ENCODE data around the gene ERAL1. TPM values are rescaled to one million over a fixed set of nuclear protein-coding genes. Genes with fewer than 3 reads are reported as not detected.

The ERAL1 gene
- total RNA-seq, 4 donors from 2014 or later: 26.4 to 52.8 (median 36.2) TPM

GRCh38 chr17:28896491-28896883, 41.7 kb downstream of the ERAL1 start:
- Histone ChIP-seq H3K27me3 (no peaks in the 10 kb centered on the region), H3K4me1 (peaks cover 0 to 65% (median 39%) of the 10 kb centered on the region in 4 donors), H3K9me3 (no peaks in the 10 kb centered on the region), H3K36me3 (peaks cover 0 to 10% (median 0%) of the 10 kb centered on the region in 3 donors), H3K4me3 (peak overlapping the region; percentile 66 to 98 (median 80)), H3K27ac (peak overlapping the region; percentile 70 to 99 (median 93))
- 2 to 6% methylated on average over 5 of the region's 5 CpGs for WGBS, 2 donors
- no peak for TF ChIP-seq CTCF (IDR thresholded peaks at IDR 0.05)
- no peak for TF ChIP-seq EP300 (IDR thresholded peaks at IDR 0.05)
- no peak for TF ChIP-seq POLR2A (IDR thresholded peaks at IDR 0.05)
- no peak for DNase-seq (ENCODE audit: low spot score in 2 of 2)

- Histone ChIP-seq H3K36me3 (peaks cover 0 to 5% (median 0%) of the 10 kb centered on the region in 3 donors), H3K4me3 (peak within 1 kb of the TSS; percentile 66 to 98 (median 80)), H3K27me3 (no peaks in the 10 kb centered on the region), H3K27ac (peak within 1 kb of the TSS; percentile 70 to 99 (median 93)), H3K9me3 (no peaks in the 10 kb centered on the region), H3K4me1 (peaks cover 0 to 65% (median 41%) of the 10 kb centered on the region in 4 donors)
- TF ChIP-seq CTCF (IDR thresholded peaks at IDR 0.05): peak in 4 of 5 experiments; percentile 15 to 58 (median 18)
- peak in 1 of 2 donors; percentile 80 for TF ChIP-seq EP300 (IDR thresholded peaks at IDR 0.05)
- peak in 1 of 2 donors; percentile 38 for TF ChIP-seq POLR2A (IDR thresholded peaks at IDR 0.05)
- 0 to 1% methylated on average over 30 to 46 of the region's 73 CpGs for WGBS, 2 donors
- DNase-seq (ENCODE audit: low spot score in 2 of 2): peak; percentile 54 to 60
Observed at GRCh38 chr17:28896884-28897768, 42.3 kb downstream of the ERAL1 start, which contains the start of gene FLOT2. Gene FLOT2, minus strand, starts transcription at chr17:28897733. Its CDS starts 159 bp downstream, at chr17:28897574.

GRCh38 chr17:28897769-28898526, 43.1 kb downstream of the ERAL1 start:
- H3K27ac ChIP-seq: peak overlapping the region; percentile 70 to 99 (median 93)
- no peaks in the 10 kb centered on the region for H3K27me3 ChIP-seq
- no peaks in the 10 kb centered on the region for H3K9me3 ChIP-seq
- 22 to 31% methylated on average over 13 to 21 of the region's 23 CpGs for WGBS, 2 donors
- TF ChIP-seq CTCF (IDR thresholded peaks at IDR 0.05): no peak
- no peak for TF ChIP-seq EP300 (IDR thresholded peaks at IDR 0.05)
- no peak for TF ChIP-seq POLR2A (IDR thresholded peaks at IDR 0.05)
- peak overlapping the region; percentile 66 to 98 (median 80) for H3K4me3 ChIP-seq
- H3K4me1 ChIP-seq: peaks cover 0 to 59% (median 36%) of the 10 kb centered on the region in 4 donors
- H3K36me3 ChIP-seq: no peaks in the 10 kb centered on the region
- DNase-seq (ENCODE audit: low spot score in 2 of 2): no peak

GRCh38 chr17:28898527-28898955, 43.7 kb downstream of the ERAL1 start:
- no peaks in the 10 kb centered on the region for H3K9me3 ChIP-seq
- TF ChIP-seq EP300 (IDR thresholded peaks at IDR 0.05) (no peak), POLR2A (IDR thresholded peaks at IDR 0.05) (no peak), CTCF (IDR thresholded peaks at IDR 0.05) (no peak)
- H3K4me1 ChIP-seq: peaks cover 0 to 59% (median 30%) of the 10 kb centered on the region in 4 donors
- no peak overlapping the region for H3K4me3 ChIP-seq
- no peak for DNase-seq (ENCODE audit: low spot score in 2 of 2)
- H3K27me3 ChIP-seq: no peaks in the 10 kb centered on the region
- 88 to 95% methylated on average over 10 to 12 of the region's 12 CpGs for WGBS, 2 donors
- no peaks in the 10 kb centered on the region for H3K36me3 ChIP-seq
- peak overlapping the region in 3 of 4 donors; percentile 91 to 99 (median 95) for H3K27ac ChIP-seq

Data from tibial nerve (tissue), 4 donors.